HG03039 (cell line): ENCODE data around the gene ARMC2.
"Not testable (repeated sequence)": the region's sequence is repeated elsewhere in the genome, so short reads cannot be mapped to it uniquely, and the experiment has no call there.

Source experiments
- ATAC-seq: cut with Tn5 transposase; IDR thresholded peaks from one replicate; pipeline ENCODE4 v1.9.1; 2021; ENCODE audit warnings: mild to moderate bottlenecking, moderate library complexity; ENCODE audit not compliant: unreplicated experiment

The ARMC2 gene

DNA sequence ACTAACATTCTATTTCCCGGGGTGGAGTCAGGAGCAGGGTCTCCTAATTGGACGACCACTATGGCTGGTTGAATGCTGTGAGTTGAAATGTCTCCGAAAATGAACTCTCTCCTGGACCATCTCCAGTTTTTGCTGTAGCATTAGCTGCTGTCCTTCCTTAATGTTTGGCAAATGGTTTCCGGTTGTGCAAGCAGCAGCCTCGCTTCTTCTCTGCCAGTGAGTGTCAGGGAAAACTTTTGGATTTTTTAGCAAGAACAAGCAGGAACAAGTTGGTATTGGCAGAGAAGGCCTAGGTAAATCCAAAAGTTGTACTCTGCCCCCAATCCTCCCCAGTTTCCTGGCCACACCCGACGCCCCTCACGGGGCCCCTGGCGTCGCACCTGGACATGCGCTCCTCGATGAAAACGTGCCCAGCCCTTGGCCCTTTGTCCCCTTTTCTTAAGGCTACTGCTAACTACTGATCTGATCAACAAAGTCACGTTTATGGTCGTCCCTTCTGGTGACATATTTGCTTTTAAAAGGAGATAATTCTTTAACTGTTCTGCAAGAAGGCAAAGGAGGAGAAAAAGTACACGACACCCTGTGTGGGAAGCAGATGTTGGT lies 103.2 kb downstream of the ARMC2 start:
- no peak for ATAC-seq

DNA sequence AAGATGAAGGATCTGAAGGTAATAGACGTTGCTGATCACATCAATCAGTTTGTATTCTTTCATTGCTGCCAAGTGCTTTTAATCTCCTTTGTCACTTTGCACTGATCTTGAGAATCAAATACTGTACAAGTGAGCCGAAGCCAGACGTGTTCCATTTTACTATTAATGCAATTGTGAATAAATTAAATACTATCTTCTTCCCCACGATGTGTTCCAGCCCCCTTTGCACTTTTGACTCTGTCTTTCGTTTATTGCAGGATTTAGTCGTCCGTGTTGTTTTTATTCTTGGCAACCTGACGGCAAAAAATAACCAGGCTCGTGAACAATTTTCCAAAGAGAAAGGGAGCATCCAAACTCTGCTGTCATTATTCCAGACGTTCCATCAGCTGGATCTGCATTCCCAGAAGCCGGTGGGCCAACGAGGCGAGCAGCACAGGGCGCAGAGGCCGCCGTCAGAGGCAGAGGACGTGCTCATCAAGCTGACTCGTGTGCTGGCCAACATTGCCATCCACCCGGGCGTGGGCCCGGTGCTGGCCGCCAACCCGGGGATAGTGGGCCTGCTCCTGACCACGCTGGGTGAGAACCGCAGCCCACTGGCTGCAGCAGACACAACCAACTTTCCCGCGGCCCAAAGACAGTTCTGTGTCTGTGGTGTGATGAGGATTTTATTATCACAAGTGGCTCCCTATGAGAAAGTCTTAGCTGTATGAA lies 104.7 kb downstream of the ARMC2 start:
- no peak for ATAC-seq

DNA sequence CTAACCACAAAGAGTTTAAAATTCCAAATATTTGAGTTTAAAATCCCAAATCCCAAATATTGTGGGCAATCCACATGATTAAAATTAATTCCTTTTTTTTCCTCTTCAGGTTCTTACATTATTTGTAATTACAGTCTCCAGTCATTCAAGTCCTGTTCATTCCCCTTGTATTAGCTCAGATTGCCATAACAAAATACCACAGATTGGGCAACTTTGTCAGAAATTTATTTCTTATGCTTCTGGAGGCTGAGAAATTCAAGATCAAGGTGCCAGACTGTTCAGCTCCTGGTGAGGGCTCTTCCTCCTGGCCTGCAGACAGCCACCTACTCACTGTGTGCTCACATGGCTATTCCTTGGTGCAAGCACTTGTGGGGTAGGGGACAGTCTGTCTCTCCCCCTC lies 105.5 kb downstream of the ARMC2 start:
- ATAC-seq: no peak

DNA sequence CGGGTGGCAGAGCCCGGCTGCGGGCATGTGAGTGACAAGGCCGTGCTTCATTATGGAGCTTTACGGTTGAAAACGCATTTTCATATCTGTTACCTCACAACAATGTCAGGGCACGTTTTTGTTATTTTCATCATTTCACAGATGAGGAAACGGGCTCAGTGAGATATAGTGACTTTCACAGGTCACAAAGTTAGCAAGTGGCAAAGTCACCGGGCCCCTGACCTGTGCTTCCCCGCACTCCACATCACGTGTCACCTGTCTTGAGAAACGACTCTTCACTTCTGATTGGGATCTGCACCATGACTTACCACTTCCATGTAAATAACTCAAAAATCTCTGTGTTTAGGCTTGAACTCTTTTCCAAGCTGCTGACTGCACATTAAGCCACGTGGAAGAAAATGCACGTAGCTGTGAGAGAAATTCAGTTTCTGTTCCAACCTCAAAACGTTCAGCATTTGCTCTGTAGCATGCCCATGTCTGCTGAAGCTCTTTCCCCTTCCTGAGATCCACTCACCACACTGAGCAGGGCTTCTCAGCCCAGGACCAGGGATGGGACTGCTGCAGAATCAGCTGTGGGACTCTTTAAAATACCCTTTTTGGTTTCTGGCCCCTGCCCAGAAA lies 107.2 kb downstream of the ARMC2 start:
- ATAC-seq: no peak

DNA sequence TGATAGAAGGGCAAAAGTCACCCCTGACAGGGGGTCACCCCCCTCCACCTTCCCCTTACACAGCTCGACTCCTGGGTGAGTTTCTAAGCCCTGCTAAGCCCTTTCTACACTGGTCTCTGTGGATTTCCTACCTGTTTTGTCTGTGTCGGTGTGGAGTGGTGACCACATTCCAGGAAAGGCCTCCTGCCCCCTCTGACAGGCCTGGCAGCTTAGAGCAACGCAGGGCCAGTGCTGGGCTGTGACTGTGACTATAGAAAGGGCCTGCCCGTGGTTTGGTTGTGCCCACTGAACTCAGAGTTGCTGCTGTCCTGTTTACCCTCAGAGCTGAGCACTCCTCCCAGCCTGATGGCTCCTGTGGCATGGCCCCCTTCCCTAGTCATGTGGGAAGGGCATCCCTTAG lies 109.0 kb downstream of the ARMC2 start:
- ATAC-seq: no peak

DNA sequence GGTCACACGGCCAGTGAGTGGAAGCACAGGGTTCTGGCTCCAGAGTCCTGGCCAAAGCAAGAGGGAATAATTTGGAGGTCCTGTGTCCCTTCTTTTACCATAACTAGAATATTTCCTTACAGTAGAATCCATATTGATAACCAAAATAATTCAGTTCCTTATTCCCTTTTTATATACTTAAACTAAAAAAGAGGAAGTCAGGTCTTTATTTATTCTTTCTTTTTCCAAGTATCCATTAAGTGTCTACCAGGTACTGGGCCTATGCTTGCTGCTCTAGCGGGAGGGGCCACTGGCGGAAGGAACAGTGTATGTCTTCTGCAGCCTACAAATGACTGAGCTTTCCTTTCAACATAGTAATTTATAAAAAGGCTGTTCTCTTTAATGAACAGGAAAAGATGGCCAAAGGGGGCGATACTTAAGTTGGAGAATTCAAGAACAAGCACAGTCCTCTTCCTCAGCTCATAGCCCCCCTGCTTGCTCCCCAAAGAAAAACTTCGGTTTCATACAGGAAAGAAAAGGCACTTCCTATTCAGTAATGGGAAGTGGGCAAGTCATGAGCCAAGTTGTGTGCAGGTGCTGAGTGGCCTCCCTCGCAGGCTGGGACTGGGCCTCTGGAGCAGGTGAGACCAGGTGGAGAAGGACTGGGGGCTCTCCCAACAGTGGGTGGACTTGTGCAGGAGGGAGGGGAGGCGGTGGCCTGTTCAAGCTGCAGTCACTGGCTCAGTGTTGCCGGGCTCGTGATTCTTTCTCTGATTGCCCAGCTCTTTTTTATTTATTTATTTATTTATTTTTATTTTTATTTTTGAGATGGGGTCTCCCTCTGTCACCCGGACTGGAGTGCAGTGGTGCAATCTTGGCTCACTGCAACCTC lies 110.9 kb downstream of the ARMC2 start:
- no peak for ATAC-seq

DNA sequence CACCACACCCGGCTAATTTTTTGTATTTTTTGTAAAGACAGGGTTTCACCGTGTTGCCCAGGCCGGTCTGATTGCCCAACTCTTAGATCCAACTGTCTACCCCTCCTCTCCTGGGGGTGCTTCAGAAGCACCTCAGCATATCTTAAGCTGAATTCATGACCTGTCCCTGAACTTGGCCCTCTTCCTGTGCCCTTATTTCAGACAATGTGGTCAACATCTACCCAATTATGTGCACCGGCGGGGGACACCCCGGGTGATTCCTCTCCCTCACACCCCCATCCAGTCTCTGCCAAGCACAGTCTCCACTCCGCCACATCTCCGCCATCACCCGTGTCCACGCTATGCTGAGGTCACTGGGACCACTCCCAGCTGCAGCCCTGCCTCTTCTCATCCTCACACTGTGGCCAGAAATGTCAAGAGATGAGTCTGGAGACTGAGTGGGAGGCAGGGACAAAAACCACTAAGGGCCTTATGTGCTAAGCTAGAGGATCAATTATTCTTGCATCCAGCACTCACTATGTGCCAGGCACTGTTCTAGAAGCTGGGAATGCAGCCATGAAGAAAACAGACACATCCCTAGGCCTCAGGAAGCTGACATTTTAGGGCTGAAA lies 111.9 kb downstream of the ARMC2 start:
- no peak for ATAC-seq

DNA sequence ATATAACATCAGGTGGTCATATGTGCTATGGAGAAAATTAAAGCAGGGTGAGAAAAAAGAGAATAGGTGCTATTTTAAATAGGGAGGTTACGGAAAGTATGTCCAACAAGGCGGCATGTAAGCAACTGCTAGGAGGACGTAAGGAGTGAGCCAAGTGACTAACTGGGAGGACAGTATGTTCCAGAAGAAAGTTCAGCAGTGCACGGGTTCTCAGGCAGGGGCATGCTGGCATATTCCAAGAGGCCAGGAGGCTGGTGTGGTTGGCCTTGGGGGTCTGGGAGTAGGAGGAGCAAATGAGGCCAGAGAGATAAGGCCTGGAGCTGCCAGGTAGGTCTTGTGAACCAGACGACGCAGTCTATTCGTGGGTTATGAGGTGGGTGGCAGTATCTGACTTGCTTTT lies 112.4 kb downstream of the ARMC2 start:
- no peak for ATAC-seq

DNA sequence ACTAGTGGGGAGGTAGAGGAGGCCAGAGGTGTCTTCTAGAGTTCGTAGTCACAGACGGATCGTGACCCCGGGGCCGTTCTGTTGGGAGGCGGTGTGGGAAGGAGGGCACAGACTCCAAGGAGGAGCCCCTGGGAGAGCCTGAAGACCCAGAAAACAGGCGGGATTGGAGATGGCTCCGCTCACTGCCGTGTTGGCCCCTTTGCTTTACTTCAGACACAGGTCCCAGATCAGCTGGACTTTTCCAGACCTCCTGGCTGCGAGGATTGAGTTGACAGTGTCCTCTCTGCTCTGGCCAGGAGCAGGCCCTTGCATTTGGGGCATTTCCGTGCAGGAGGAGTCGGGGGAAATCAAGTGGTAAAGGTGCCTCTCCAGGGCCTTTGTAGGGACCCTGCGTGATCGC lies 112.9 kb downstream of the ARMC2 start:
- no peak for ATAC-seq

DNA sequence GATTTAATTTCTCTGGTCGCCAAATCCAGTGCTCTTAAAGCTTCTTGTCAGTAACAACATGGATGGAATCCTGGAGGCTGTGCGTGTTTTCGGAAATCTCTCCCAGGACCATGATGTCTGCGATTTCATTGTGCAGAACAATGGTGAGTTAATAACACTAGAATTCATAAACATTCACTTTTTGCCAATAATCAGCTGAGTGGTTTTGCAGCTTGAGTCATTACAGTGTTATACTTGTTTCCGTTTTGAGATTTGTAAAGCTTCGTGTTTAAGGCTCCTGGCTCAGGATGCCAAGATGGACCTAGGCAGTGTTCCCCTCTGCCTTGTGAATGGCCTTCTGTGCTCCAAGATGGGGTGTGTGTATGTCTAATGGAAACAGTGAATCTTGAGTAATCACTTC lies 113.8 kb downstream of the ARMC2 start:
- no peak for ATAC-seq

DNA sequence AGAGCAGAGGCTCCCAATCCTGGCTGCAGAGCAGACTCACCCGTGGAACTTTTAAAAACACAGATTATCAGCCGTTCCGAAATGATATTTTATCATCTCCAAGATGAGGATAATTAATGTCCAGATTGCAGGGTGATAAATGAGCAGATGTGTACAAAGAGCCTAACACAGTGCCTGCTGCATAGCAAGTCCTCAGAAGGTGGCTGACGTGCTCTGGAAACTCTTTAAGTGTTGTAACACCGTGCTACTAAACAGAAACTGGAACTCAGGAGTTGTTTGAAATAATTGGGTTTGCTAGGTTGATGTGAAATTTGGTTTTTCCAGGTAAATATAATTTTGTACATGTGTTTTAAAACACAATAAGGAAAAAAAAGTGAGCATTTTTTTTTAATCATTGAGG lies 118.0 kb downstream of the ARMC2 start:
- ATAC-seq: no peak

DNA sequence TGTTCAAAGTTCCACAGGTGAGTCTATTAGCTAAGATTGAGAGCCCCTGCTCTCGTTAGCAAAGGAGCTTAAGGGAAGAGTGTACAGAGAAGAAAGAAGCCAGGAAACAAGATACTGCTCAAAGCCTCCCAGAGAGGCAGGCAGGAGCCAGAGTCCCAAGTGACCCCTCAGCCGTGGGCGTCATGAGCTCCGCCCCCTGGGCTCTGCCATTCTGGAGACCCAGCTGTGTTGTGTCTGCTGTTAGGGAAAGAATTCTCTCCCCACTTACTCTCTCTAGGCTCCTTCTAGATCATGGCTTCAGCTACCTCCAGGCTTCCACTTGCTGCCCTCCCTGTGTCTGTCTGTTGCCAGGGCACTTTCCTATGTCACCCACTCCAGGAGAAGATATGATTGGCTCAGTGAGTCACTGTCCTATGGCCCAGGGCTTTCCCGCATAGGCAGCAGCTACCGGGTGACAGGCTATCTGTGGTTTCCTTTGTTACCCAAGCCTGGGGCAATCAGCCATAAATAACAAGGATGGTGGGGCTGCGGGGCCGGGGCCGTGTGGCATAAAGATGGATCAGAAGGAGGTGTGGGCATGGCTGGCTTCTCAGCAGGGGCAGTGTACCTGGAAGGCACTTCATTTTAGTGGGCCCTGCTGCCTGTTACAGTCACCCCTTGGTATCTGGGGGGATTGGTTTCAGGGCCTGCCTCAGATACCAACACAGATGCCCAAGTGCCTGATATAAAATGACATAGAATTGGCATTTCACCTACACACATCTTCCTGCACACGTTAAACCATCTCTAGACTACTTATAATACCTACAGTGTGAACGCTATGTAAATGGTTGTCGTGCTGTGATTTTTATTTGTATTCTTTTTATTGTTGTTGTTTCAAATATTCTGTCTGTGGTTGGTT lies 118.9 kb downstream of the ARMC2 start:
- no peak for ATAC-seq

DNA sequence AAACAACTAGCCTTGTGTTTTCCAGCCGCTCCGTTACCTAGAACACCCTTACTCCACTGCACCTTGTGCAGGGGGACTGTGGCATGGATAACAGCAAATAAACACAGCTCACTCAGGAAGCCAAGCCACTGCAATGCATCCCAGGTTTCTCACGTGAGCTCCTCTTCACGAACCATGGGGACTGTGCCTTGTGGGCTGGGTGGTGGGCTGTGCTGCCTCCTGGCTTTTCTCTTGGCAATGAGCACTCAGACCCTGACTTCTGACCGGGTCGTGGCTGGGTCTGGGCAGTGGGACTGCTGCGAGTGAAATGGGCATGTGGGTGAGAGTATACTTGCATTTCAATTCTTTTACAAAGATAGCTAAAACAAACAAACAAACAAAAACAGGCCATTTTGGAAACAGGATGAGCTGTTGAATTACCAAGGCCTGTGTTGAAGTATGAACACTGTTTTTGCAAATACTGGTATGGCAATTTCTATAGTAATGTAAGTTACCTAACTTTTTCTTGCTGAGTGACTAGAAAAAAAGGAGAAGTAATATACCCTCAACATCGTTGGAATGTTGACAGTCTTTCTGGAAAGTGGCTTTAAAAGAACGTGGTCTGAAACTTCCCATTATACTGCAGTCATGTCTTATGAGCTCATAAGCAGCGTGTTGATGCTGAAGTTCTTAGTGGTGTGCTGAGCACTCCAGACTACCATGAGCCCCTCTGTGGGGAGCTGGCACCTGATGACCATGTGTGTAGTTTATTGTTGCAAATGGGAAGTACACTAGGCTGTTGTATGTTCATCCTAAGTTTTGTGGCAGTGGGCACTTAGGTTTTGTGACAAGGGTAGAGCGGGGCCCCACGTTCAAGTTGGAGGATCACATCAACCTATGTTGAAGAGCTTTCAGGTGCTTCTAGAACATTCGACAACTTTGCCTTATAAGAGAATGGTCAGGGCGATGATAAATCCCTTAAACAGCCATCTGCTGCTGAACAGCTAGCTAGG lies 120.4 kb downstream of the ARMC2 start:
- ATAC-seq: no peak

DNA sequence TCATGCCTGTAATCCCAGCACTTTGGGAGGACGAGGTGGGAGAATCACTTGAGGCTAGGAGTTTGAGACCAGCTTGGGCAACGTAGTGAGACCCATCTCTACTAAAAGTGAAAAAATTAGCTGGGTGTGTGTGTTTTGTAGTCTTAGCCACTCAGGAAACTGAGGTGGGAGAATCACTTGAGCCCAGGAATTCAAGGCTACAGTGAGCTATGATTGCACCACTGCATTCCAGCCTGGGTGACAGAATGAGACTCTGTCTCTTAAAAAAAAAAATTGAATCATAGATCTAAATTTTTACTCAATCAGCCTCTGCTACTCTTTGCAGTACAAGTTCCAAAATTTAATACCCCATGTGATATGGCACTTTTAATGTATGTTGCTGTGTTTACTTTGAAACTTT lies 121.6 kb downstream of the ARMC2 start:
- ATAC-seq: no peak

DNA sequence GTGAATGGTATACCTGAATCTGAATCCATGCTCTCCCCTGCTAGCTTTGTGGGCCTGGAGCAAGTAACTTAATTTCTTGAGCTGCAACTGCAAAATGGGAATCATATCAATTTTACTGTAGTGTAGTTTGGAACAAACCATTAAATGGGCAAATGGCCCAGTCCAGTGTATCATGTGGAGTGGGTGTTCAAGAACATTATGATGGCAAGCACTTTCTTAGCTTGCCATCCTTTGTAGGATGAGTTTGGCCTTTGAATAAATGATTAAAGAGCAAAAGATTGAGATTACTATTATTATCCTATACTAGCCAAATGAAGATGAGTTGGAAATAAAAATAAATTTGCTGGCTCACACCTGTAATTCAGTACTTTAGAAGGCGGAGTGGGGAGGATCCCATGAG lies 126.0 kb downstream of the ARMC2 start:
- ATAC-seq: no peak

DNA sequence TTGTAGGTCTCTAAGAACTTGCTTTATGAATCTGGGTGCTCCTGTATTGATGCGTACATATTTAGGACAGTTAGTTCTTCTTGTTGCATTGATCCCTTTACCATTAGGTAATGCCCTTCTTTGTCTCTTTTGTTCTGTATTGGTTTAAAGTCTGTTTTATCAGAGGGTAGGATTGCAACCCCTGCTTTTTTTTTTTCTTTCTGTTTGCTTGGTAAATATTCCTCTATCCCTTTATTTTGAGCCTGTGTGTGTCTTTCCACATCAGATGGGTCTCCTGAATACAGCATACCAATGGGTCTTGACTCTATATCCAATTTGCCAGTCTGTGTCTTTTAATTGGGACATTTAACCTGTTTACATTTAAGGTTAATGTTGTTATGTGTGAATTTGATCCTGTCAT lies 130.4 kb downstream of the ARMC2 start:
- ATAC-seq: not testable (repeated sequence)

DNA sequence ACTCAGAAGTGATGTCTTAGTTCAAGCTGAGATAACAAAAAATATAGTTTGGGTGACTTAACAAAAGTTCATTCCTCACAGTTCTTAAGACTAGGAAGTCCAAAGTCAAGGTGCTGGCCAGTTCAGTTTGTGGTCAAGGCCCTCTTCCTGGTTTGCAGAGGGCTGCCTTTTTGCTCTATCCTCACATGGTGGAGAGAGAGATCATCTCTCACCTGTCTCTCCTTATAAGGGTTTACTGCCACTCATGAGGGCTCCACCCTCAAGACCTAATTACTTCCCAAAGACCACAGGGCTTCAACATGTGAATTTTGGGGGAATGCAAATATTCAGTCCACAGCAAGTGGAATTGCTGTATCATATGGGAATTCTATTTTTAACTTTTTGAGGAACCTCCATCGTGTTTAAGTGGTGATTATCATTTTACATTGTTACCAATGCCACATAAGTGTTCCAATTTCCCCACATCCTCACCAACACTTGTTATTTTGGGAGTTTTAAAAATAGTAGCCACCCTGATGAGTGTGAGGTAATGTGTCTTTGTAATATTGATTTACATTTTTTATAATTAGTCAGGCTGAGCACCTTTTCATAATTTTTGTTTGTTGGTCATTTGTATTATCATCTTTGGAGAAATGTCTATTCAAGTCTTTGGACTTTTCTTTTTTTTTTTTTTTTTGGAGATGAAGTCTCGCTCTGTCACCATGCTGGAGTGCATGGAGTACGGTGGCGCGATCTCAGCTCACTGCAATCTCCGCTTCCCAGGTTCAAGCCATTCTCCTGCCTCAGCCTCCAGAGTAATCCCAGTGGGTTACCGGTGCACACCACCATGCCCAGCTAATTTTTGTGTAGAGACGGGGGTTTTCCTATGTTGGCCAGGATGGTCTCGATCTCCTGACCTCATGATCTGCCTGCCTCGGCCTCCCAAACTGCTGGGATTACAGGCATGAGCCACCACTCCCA lies 134.2 kb downstream of the ARMC2 start:
- no peak for ATAC-seq

DNA sequence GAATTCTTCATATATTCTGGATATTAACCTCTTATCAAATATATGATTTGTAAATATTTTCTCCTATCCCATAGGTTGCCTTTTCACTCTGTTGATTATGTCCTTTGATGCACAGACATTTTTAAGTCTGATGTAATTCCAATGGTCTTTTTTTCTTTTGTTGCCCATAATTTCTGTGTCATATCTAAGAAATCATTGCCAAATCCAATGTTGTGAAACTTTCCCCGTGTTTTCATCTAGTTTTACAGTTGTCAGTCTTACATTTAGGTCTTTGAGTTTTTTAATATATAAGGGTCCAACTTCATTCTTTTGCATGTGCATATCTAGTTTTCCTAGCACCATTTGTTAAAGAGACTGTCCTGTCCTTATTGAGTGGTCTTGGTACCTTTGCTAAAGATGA lies 134.9 kb downstream of the ARMC2 start:
- no peak for ATAC-seq
